GM18498 (cell line): ENCODE data around the gene DTHD1.

ENCODE experiments used
- ATAC-seq: cut with Tn5 transposase; IDR thresholded peaks from one replicate; pipeline ENCODE4 v1.9.1; 2021; ENCODE audit warnings: mild to moderate bottlenecking, moderate library complexity; ENCODE audit not compliant: unreplicated experiment

Gene DTHD1

GRCh38 chr4:36281384-36282106 is at the start of gene DTHD1:
DTHD1 (plus strand) TSS chr4:36281616; CDS start chr4:36281759, 143 bp downstream.
- no peak for ATAC-seq

GRCh38 chr4:36233567-36234266 is 47.7 kb upstream of the DTHD1 start:
- ATAC-seq = no peak

GRCh38 chr4:36235306-36235705 is 46.1 kb upstream of the DTHD1 start:
- no peak for ATAC-seq

GRCh38 chr4:36236159-36236558 is 45.3 kb upstream of the DTHD1 start:
- ATAC-seq = no peak

- no peak for ATAC-seq
Measured at GRCh38 chr4:36237366-36238313, 43.8 kb upstream of the DTHD1 start.

- peak; percentile 49 for ATAC-seq
Measured at GRCh38 chr4:36241771-36242170, 39.6 kb upstream of the DTHD1 start.

- no peak for ATAC-seq
Measured at GRCh38 chr4:36242629-36243354, 38.6 kb upstream of the DTHD1 start.

GRCh38 chr4:36243355-36244256 is 37.8 kb upstream of the DTHD1 start:
- ATAC-seq = peak; percentile 36

GRCh38 chr4:36244257-36245082 is 36.9 kb upstream of the DTHD1 start, which contains the start of gene ARAP2:
ARAP2 (minus strand) TSS chr4:36244514; CDS start chr4:36229486, 15,028 bp downstream.
- ATAC-seq = peak; percentile 68

- ATAC-seq = no peak
Measured at GRCh38 chr4:36249610-36250009, 31.8 kb upstream of the DTHD1 start.

GRCh38 chr4:36251983-36252382 is 29.4 kb upstream of the DTHD1 start:
- ATAC-seq = no peak

GRCh38 chr4:36254371-36254770 is 27.0 kb upstream of the DTHD1 start:
- no peak for ATAC-seq

- peak; percentile 82 for ATAC-seq
Measured at GRCh38 chr4:36255577-36255976, 25.8 kb upstream of the DTHD1 start.

- ATAC-seq = peak; percentile 51
Measured at GRCh38 chr4:36256398-36256891, 25.0 kb upstream of the DTHD1 start.

- ATAC-seq = no peak
Measured at GRCh38 chr4:36260731-36261130, 20.7 kb upstream of the DTHD1 start.

- no peak for ATAC-seq
Measured at GRCh38 chr4:36264207-36264826, 17.1 kb upstream of the DTHD1 start.

GRCh38 chr4:36267486-36268268 is 13.7 kb upstream of the DTHD1 start:
- no peak for ATAC-seq
